KBM-7 (cell line): ENCODE measurements around the gene SETD3.

Source experiments
- DNase-seq: peaks from one replicate; pipeline ENCODE4 v3.0.0-alpha.2; 2015
- in situ Hi-C: fragments of 300-500 bp; cut with MboI; formaldehyde crosslinking; loops from 2 replicates; pipeline ENCODE4 v1.14.3; 2020; ENCODE audit warnings: low sequenced_read_pairs, low pct_unique_long_range_greater_than_20kb, mixed read lengths

Gene SETD3

GRCh38 chr14:99518441-99519346 lies 38.0 kb upstream of the SETD3 start:
- in situ Hi-C loops = loop anchor here (25.0 kb wide), 1 partner anchor 369 kb away; no protein-coding TSS in a partner anchor
- DNase-seq = peak; percentile 74

GRCh38 chr14:99517643-99518381 lies 37.2 kb upstream of the SETD3 start:
- in situ Hi-C loops = loop anchor here (25.0 kb wide), 1 partner anchor 369 kb away; no protein-coding TSS in a partner anchor

GRCh38 chr14:99516871-99517642 lies 36.4 kb upstream of the SETD3 start:
- DNase-seq = no peak
- in situ Hi-C loops = loop anchor here (25.0 kb wide), 1 partner anchor 370 kb away; no protein-coding TSS in a partner anchor

More at GRCh38 chr14:99517643-99518381, 37.2 kb upstream of the SETD3 start:
- no peak for DNase-seq

- no peak for DNase-seq
- in situ Hi-C loops = loop anchor here (25.0 kb wide), 1 partner anchor 371 kb away; no protein-coding TSS in a partner anchor
These were observed 35.7 kb upstream of the SETD3 start for GRCh38 chr14:99516156-99516870.

- in situ Hi-C loops = loop anchor here (25.0 kb wide), 1 partner anchor 372 kb away; no protein-coding TSS in a partner anchor
- DNase-seq = no peak
These were observed 34.9 kb upstream of the SETD3 start for GRCh38 chr14:99515301-99516155.

- DNase-seq = no peak
- in situ Hi-C loops = loop anchor here (25.0 kb wide), 1 partner anchor 373 kb away; no protein-coding TSS in a partner anchor
These were observed 34.1 kb upstream of the SETD3 start for GRCh38 chr14:99514552-99515300.

- no peak for DNase-seq
- in situ Hi-C loops = loop anchor here (25.0 kb wide), 1 partner anchor 373 kb away; no protein-coding TSS in a partner anchor
These were observed 33.4 kb upstream of the SETD3 start for GRCh38 chr14:99513946-99514551.

- DNase-seq = no peak
- in situ Hi-C loops = loop anchor here (25.0 kb wide), 1 partner anchor 374 kb away; no protein-coding TSS in a partner anchor
These were observed 32.6 kb upstream of the SETD3 start for GRCh38 chr14:99513183-99513694.

GRCh38 chr14:99512571-99513182 lies 32.0 kb upstream of the SETD3 start:
- in situ Hi-C loops = loop anchor here (25.0 kb wide), 1 partner anchor 375 kb away; no protein-coding TSS in a partner anchor

GRCh38 chr14:99512110-99512449 lies 31.4 kb upstream of the SETD3 start:
- in situ Hi-C loops = loop anchor here (25.0 kb wide), 1 partner anchor 375 kb away; no protein-coding TSS in a partner anchor

More at GRCh38 chr14:99512571-99513182, 32.0 kb upstream of the SETD3 start:
- DNase-seq = no peak

GRCh38 chr14:99511421-99512109 lies 30.9 kb upstream of the SETD3 start:
- in situ Hi-C loops = loop anchor here (25.0 kb wide), 1 partner anchor 376 kb away; no protein-coding TSS in a partner anchor
- no peak for DNase-seq

More at GRCh38 chr14:99512110-99512449, 31.4 kb upstream of the SETD3 start:
- no peak for DNase-seq

- in situ Hi-C loops = loop anchor here (25.0 kb wide), 1 partner anchor 377 kb away; no protein-coding TSS in a partner anchor
- no peak for DNase-seq
These were observed 30.0 kb upstream of the SETD3 start for GRCh38 chr14:99510556-99511139.

- in situ Hi-C loops = loop anchor here (25.0 kb wide), 1 partner anchor 377 kb away; no protein-coding TSS in a partner anchor
- DNase-seq = no peak
These were observed 29.4 kb upstream of the SETD3 start for GRCh38 chr14:99509871-99510555.
